GM15510 (cell line): ENCODE measurements around the gene CD47.

ENCODE experiments used
- POLR2A ChIP-seq: IDR thresholded peaks from 3 replicates; pipeline ENCODE4 v1.6.1; 2011; ENCODE audit warnings: borderline replicate concordance; ENCODE audit not compliant: insufficient read length; ENCODE audit errors: extremely low read depth

The CD47 gene

DNA sequence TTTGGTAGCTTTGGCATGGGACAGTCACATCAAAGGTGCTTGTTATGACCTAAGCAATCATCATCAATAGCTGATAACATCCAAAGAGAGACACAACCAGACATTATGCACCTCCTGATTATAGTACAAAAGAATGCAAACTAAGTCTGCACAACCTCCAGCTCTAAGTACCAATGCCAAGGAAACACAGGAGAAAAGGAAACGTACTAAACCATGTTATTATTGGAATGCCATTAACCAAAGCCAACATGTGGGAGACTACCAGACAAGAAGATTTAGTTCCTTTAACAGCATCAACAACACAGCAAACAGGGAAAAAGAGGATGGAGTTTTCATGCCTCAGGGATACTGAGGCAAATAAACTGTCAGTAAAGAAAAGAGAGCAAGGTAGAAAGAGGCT, 61.4 kb downstream of the CD47 start:
- TF ChIP-seq POLR2A = no peak

DNA sequence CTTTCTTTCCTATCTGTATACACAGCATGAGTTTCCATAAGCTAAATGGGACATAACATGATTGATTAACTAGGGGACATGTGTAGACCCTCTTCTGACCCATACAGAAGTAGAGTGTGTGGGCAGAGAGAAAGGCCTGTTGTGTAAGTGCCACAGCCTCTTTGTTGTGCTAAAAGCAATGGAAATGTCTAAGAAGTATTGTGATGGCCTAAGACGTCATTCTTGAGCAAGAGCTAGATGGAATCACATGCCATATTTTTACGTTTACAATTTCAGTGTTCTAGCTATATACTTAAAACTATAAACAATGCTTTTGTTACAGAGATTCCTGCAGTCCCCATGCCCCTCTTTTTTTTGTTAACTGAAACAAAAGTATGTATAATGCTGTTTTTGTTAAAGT, 61.9 kb downstream of the CD47 start:
- no peak for TF ChIP-seq POLR2A

DNA sequence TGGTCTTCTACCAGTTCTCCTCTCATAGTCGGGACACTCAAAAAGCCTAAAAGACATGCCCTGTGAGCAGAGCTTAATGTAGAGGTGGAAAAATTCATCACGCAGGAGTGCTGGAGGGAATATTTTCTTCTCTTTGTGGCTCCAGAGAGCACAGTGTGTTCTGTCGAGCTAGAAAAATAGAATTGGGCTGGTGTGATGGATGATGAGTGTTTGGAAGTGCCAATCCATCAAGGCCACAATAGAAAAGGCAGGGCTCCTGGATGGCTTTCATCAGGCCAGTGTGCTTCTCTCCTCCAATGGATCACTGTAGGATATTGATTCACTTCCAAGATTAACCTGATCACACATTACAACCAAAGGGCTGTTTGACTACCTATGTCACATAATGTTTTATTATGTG, 65.7 kb downstream of the CD47 start:
- TF ChIP-seq POLR2A = no peak

DNA sequence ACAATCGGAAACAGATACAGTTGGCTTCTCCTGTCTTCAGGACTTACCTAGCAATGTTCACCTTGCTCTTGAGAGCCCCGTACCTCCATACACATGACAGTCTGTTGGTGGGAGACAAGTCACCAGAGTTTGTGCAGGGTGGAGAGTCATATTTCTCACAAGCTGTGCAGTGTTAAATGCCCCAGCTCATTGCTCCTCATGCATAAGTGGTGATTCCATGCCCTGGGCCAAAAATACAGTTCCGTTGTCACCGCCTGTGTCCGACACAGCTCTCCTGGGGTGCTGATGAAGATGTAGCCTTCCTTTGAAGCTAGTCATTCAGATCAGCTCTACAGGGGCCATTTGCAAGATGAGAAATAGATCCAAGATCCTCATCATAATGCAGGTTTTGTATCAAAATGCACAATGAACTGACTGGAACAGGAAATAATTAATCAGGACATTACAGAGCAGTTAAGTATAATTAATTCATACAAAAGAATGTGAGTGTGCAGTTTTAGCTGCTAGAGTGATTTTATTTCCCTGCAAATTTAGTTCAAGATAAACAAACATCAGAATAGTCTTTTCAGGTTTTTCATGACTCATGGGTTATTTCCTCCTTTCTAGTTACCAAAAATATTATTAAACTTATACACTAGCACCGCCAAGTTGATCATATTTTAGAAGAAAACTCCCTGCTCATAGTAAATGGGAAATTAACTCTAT, 66.5 kb downstream of the CD47 start:
- TF ChIP-seq POLR2A = no peak

DNA sequence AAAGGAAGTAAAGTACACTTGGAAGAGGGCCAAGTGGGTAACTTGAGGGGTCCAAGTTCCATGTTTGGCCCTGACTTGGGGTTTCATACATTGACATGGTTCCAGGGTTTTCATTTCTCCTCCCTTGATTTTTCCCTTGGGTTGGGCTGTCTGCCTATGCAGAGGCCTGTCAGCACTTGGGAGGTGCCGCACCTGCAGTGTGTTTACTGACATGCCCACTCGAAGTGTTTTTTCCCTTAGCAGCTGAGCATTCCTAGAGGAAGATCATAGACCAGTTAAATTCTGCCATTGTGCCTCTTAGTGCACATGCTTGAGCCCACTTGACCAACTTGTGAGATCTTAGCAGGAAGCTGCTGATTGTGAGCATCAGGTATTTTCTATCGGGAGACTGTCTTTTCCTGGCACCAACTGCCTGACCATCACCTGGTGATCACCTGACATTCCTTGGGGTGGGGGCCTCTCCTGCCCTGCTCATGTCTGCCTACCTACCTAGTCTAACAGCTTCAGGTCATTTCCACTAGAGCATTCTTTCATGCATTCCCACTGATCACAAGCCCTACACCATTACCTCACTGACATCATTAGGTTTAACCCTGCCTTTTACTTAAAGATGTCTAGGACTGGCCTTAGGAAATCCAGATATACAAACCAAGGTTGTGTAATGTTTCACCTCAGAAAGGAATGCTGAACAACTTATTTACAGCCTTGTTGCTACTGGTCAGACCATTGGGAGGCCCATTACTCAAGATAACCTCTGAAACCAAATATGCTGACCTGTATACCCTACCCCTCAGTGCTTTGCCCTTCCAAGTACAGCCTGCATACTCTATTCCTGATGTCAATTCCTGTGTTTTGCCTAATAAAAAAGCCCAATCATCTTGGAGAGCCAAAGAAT, 68.3 kb downstream of the CD47 start:
- TF ChIP-seq POLR2A = no peak

DNA sequence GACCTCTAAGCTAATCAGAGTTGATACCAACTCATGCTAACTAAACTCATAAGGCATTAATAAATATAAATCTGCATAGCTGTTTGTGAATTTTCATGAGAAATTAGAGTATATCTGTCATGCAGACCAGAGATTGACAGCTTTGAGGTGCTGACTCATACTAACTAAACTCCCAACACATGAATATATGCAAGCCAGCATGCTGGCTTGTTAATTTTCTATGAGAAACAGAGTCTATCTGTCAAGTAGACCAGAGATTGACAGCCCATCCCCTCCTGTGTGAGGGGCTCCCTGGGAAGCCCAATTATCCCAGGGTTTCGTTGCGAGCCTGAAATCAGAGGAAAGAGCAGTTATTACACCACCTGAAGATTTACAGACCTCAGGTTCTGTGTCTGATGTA, 69.3 kb downstream of the CD47 start:
- TF ChIP-seq POLR2A = no peak

DNA sequence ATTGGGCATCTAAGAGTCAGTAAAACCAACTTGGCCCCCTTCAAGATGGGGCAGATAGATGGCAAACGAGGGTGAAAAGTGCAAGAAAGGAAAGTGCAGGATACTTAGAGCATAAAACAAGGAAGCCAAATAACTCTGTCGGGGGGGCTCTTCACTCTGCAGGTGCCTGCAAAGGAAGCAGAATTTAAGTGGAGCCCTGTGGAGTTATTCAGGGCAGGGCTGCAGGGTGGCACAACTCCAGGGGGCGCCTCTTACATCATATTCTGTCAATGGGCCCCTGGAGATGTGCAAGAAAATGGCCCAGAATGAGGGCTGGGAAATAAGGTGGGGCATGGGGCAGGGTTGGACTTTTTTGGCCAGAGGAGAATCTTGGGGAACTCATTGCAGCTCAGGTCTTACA, 69.7 kb downstream of the CD47 start:
- no peak for TF ChIP-seq POLR2A

DNA sequence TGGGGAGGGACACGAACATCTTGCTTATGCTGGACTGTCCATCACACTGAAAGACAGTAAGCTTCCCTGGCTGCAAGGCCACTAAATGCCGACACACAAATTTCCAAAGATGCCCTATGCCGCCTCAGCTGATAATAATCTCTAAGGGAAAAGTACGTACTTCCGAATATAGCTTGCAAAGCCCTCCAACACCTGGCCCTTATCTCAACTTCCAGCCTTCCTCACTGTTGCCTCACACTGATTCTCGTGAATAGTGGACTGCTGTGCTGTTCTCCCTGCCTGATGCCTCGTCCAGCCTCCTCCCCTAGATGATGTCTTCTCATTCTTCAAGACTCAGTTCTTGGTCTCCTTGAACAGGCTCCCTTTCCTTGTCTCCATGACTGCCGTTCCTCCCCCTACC, 72.3 kb downstream of the CD47 start:
- TF ChIP-seq POLR2A = no peak

DNA sequence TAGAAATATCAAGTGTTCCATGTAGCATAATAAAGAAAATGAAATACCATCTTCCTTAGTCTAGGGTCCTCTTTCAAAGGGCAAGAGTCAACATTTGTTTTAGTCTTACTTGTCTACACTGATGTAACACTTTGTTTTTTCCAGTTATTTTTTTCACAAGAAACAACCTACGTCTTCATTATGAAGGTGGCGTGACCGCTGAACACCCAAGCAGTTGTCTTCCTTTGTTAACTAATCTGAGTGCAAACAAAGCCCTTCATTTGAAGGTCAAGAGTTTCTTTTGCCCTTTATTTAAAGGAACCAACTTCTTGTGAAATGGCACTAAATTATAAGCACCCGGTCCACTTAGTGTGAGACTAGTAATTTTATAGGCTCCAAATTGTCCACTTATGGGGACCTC, 73.2 kb downstream of the CD47 start:
- no peak for TF ChIP-seq POLR2A

DNA sequence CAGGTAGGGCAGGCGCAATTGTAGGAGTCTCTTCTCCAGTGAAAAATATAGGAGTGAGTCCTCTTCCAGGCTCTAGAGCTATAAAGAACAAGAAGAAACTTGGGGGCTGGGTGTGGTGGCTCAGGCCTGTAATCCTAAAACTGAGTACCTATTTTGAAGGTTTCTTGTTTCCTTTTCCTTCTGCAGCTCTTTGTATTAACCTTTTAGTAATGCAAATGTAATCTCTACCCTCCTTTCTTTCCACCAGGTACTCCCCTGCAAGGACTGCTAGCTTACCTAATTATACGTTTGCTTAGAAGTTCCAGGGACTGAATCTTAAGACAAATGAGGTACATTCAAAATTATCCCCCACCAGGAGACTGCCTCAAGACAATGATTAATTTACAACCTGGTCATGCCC, 75.9 kb downstream of the CD47 start:
- TF ChIP-seq POLR2A = no peak

DNA sequence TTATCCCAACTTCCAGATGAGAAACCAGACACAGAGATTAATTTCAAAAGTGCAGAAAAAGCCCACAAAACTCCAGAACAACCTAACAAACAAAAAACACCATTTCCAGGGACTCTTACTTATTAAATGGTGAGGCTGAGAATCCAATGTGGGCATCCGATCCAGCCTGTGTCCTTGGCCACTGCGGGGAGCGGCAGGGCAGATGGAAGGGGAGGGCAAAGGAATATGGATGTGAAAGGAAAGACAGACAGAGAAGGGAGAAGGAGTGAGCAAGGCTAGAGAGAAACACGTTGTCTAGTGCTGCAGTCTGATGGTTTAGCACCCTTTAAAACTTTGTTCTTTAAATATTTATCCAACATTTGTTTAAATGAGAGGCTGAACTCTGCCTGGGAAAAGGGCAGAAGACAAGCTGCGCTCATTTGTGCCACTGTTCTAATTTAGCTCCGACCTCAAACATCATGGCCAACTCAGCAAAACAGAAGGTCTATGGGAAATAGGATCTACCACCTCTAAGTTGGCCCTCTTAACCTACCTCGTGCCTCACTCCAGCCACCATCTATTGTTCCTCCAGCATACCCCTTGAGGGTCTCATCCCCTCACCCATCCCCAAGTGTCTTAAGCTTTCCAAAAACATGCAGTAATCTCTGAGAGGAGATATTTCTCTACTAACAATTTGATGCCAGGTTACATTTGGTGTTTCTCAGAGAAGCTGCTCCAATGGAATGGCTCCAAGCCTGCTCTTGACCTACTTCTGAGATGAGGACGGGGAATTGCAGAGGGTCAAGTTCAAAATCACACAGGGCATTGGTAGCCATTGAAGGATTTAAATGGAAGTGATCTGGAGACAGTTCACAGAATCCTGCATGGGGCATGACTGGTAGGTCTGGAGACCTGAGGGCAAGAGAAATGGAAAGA, 77.4 kb downstream of the CD47 start:
- no peak for TF ChIP-seq POLR2A

DNA sequence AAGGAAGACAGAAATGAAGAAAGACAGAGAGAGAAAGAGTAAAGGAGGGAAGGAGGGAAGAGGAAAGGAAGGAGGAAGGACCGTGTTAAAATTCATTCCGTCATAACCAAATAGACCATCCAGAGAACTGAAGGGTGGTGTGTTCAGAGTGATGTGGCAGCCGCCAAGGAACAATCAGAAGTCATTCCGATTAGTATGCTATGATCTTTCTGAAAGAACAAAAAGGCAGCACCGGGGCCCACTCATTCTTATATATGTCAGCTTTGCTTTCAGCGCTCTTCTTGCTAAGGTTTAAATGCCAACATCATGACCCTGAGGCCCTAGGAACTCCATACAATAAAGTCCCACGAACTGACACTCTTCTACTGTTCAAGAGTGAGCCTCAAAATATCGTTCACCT, 78.5 kb downstream of the CD47 start:
- TF ChIP-seq POLR2A = no peak

DNA sequence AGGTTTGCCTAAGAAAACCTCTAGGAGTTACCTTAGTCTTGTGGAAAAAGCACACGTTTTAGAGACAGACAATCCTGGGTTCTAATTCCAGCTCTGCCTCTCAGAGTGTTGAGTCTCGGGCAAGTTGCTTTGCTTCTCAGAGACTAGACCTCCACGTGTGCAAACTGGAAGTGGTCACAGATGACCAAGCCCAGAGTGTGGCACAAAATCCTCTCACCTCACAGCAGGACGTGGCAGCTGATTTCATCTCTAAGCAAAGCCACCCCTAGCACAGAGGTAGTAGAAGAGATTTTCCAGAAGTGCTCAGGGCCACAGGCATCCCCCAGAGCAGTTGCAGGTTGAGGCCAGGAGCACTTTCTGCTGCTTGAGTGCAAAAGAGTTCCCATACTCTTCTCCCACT, 79.2 kb downstream of the CD47 start:
- no peak for TF ChIP-seq POLR2A

DNA sequence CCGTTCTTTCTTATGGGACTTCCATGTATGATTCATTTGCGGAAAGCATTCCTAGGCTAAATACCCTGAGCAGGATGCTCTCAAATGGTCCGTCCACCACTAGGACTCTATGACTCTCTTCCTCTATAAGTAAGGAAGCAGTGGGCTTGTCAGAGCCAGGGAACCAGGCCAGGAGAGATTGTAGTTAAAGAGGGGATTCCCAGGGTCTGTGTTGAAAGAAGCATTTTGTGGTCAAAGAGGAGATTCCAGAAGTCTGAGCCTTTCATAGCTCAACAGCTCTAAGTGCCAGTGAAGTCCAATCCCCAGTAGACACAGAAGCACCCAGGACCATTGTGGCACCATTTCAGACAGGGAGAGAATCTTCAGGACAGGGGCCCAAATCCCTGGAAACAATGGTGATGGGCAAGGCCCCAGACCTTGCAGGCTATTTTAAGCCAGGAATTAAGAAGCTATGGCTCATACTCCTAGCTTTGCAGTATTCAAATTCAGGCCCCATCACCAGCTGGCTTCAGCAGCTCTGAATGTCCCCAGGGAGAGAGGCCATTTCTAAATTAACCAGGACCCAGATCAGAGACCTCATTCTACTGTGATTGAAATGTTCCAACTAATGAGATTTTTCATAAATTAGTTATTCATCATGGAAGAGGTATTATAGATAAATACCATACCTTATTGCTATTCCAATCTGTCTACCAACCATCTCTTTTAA, 81.7 kb downstream of the CD47 start:
- TF ChIP-seq POLR2A = no peak
